Mesendoderm (in vitro differentiated cells): ENCODE measurements around the gene CACNA1C.
A peak's percentile ranks its signal among the peaks of the same experiment; 100 is the strongest.

Source experiments
- DNase-seq: peaks from one replicate; pipeline ENCODE4 v3.0.0; 2013
- H2AK5ac ChIP-seq: 2 replicates; pipeline ENCODE4 v1.6.1; 2013; ENCODE audit warnings: low read length, inconsistent platforms
- H2BK120ac ChIP-seq: 2 replicates; pipeline ENCODE4 v1.6.1; 2013; ENCODE audit warnings: low read depth, mild to moderate bottlenecking, low read length, moderate library complexity, mixed read lengths
- H2BK15ac ChIP-seq: replicated peaks from 2 replicates; pipeline ENCODE4 v1.6.1; 2013; ENCODE audit warnings: low read depth, mild to moderate bottlenecking, moderate library complexity
- H2BK5ac ChIP-seq: 2 replicates; pipeline ENCODE4 v1.6.1; 2013; ENCODE audit warnings: low read length, inconsistent platforms
- H3K18ac ChIP-seq: 2 replicates; pipeline ENCODE4 v1.6.1; 2013; ENCODE audit warnings: mild to moderate bottlenecking, low read length, mixed read lengths
- H3K23ac ChIP-seq: one replicate; pipeline ENCODE4 v1.6.1; 2013; ENCODE audit warnings: low read length
- H3K27ac ChIP-seq: 2 replicates; pipeline ENCODE4 v1.5.1; 2013; ENCODE audit warnings: low read depth, mild to moderate bottlenecking, inconsistent platforms, low read length, moderate library complexity
- H3K27me3 ChIP-seq: 2 replicates; pipeline ENCODE4 v1.6.1; 2013; ENCODE audit warnings: low read length, control low read depth, mild to moderate bottlenecking, inconsistent platforms; ENCODE audit not compliant: insufficient read depth, poor library complexity
- H3K36me3 ChIP-seq: 2 replicates; pipeline ENCODE4 v1.6.1; 2013; ENCODE audit warnings: low read length, inconsistent platforms; ENCODE audit not compliant: control insufficient read depth, insufficient read depth
- H3K4ac ChIP-seq: one replicate; pipeline ENCODE4 v1.6.1; 2013; ENCODE audit warnings: low read depth, mild to moderate bottlenecking, low read length, moderate library complexity
- H3K4me1 ChIP-seq: 2 replicates; pipeline ENCODE4 v1.6.1; 2013; ENCODE audit warnings: low read depth, low read length, inconsistent platforms; ENCODE audit not compliant: control insufficient read depth
- H3K4me2 ChIP-seq: 2 replicates; pipeline ENCODE4 v1.6.1; 2013; ENCODE audit warnings: low read length
- H3K4me3 ChIP-seq: 2 replicates; pipeline ENCODE4 v1.5.1; 2013; ENCODE audit warnings: mild to moderate bottlenecking, low read length
- H3K56ac ChIP-seq: one replicate; pipeline ENCODE4 v1.6.1; 2013; ENCODE audit warnings: low read length
- H3K79me1 ChIP-seq: 2 replicates; pipeline ENCODE4 v1.6.1; 2013; ENCODE audit warnings: low read length, inconsistent platforms
- H3K79me2 ChIP-seq: 2 replicates; pipeline ENCODE4 v1.6.1; 2013; ENCODE audit warnings: mild to moderate bottlenecking, low read length; ENCODE audit not compliant: control insufficient read depth, insufficient read depth
- H3K9ac ChIP-seq: 2 replicates; pipeline ENCODE4 v1.6.1; 2013; ENCODE audit warnings: low read length, inconsistent platforms
- H4K5ac ChIP-seq: one replicate; pipeline ENCODE4 v1.6.1; 2013; ENCODE audit warnings: low read length
- H4K8ac ChIP-seq: one replicate; pipeline ENCODE4 v1.6.1; 2013; ENCODE audit warnings: low read depth, mild to moderate bottlenecking, control low read depth, low read length, moderate library complexity
- WGBS: extraction: QIAGEN DNeasy Blood & Tissue Kit; methylation state at CpG from one replicate; pipeline ENCODE4 v1.1.7; 2013; ENCODE audit warnings: low lambda C conversion rate, missing lambda C conversion rate; ENCODE audit not compliant: insufficient coverage; ENCODE audit errors: extremely low coverage; 5-methylcytosine and 5-hydroxymethylcytosine counted together

CACNA1C gene

GRCh38 chr12:2679816-2680675 lies 627.3 kb downstream of the CACNA1C start:
- Histone ChIP-seq H3K18ac (no peak overlapping the region), H4K5ac (no peak overlapping the region), H2AK5ac (no peak overlapping the region), H3K9ac (no peak overlapping the region), H3K27me3 (no peaks in the 10 kb centered on the region), H3K4me1 (no peaks in the 10 kb centered on the region), H2BK5ac (no peak overlapping the region), H3K27ac (no peak overlapping the region), H3K4ac (no peak overlapping the region), H3K4me3 (no peak overlapping the region), H3K79me1 (no peaks in the 10 kb centered on the region), H2BK15ac (no peak overlapping the region), H4K8ac (no peak overlapping the region), H3K36me3 (no peaks in the 10 kb centered on the region), H3K79me2 (no peaks in the 10 kb centered on the region), H2BK120ac (no peak overlapping the region), H3K23ac (no peak overlapping the region), H3K4me2 (no peak overlapping the region), H3K56ac (no peak overlapping the region)
- DNase-seq: no peak
- no CpG with 5 or more reads among the region's 18 CpGs for WGBS

GRCh38 chr12:2680676-2681039 lies 627.9 kb downstream of the CACNA1C start:
- H3K56ac ChIP-seq: no peak overlapping the region
- no peak overlapping the region for H3K23ac ChIP-seq
- DNase-seq: no peak
- H2BK120ac ChIP-seq: no peak overlapping the region
- H3K27me3 ChIP-seq: no peaks in the 10 kb centered on the region
- H2AK5ac ChIP-seq: no peak overlapping the region
- no peak overlapping the region for H4K5ac ChIP-seq
- no peak overlapping the region for H4K8ac ChIP-seq
- no peaks in the 10 kb centered on the region for H3K4me1 ChIP-seq
- H2BK5ac ChIP-seq: no peak overlapping the region
- no peak overlapping the region for H2BK15ac ChIP-seq
- H3K27ac ChIP-seq: no peak overlapping the region
- H3K9ac ChIP-seq: no peak overlapping the region
- no peaks in the 10 kb centered on the region for H3K36me3 ChIP-seq
- no peak overlapping the region for H3K4ac ChIP-seq
- no peak overlapping the region for H3K4me3 ChIP-seq
- no peaks in the 10 kb centered on the region for H3K79me2 ChIP-seq
- no peaks in the 10 kb centered on the region for H3K79me1 ChIP-seq
- WGBS: no CpG with 5 or more reads among the region's 3 CpGs
- H3K18ac ChIP-seq: no peak overlapping the region
- H3K4me2 ChIP-seq: no peak overlapping the region

GRCh38 chr12:2681450-2682205 lies 628.8 kb downstream of the CACNA1C start:
- WGBS: no CpG with 5 or more reads among the region's 12 CpGs

DNA sequence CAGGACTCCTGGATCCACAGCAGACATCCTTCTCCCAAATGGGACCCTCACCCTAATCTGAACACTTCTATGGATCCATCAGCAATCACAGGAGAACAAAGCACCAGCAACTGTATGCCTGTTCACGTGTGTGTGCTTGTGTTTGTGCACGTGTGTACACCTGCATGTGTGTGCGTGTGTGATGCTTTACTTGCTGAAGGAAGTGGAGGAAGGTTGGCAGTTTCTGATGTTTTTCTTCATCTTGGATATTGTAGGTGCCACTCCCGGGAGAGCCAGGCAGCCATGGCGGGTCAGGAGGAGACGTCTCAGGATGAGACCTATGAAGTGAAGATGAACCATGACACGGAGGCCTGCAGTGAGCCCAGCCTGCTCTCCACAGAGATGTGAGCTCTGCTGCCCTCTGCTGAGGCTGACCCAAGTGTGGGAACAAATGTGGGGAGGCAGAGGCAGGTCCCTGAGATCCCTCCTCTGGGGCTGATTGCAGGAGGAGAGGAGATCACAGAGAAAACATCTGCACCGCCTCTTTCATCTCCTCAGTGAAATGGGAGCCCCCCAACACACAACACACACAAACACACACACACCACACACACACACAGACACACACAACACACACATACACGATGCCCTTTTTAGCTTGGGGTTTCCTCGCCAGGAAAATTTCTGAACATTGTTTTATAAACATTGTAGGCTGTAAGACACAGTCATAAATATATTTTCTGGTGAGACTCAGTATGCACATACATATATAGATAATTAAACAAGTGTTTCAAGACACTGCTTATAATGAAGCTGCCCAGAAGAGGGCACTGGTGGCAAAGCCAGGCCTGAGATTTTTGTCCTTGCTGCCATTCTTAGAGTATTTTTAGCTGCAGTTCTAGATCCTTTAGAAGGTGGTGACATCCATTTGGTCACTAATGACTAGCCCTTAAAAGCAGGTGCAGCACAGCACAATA lies 629.8 kb downstream of the CACNA1C start:
- Histone ChIP-seq H4K8ac (no peak overlapping the region), H3K9ac (no peak overlapping the region), H3K4me2 (no peak overlapping the region), H2BK120ac (no peak overlapping the region), H3K4me1 (no peaks in the 10 kb centered on the region), H3K79me2 (no peaks in the 10 kb centered on the region), H3K79me1 (no peaks in the 10 kb centered on the region), H4K5ac (no peak overlapping the region), H3K4ac (no peak overlapping the region), H3K27ac (no peak overlapping the region), H3K18ac (no peak overlapping the region), H2BK5ac (no peak overlapping the region), H3K4me3 (no peak overlapping the region), H3K27me3 (no peaks in the 10 kb centered on the region), H3K23ac (no peak overlapping the region), H3K56ac (no peak overlapping the region), H3K36me3 (no peaks in the 10 kb centered on the region), H2BK15ac (no peak overlapping the region), H2AK5ac (no peak overlapping the region)
- peak; percentile 90 for DNase-seq
- no CpG with 5 or more reads among the region's 10 CpGs for WGBS

More at GRCh38 chr12:2681450-2682205, 628.8 kb downstream of the CACNA1C start:
- H4K5ac ChIP-seq: no peak overlapping the region
- no peak overlapping the region for H3K9ac ChIP-seq
- no peak overlapping the region for H3K4me3 ChIP-seq
- no peaks in the 10 kb centered on the region for H3K79me2 ChIP-seq
- H4K8ac ChIP-seq: no peak overlapping the region
- H3K4ac ChIP-seq: no peak overlapping the region
- H3K23ac ChIP-seq: no peak overlapping the region
- no peak overlapping the region for H3K18ac ChIP-seq
- H3K4me1 ChIP-seq: no peaks in the 10 kb centered on the region
- no peak overlapping the region for H2AK5ac ChIP-seq
- no peaks in the 10 kb centered on the region for H3K27me3 ChIP-seq
- H2BK120ac ChIP-seq: no peak overlapping the region
- no peak overlapping the region for H3K4me2 ChIP-seq
- no peak overlapping the region for H3K56ac ChIP-seq
- DNase-seq: no peak
- no peaks in the 10 kb centered on the region for H3K36me3 ChIP-seq
- no peak overlapping the region for H3K27ac ChIP-seq
- no peaks in the 10 kb centered on the region for H3K79me1 ChIP-seq
- no peak overlapping the region for H2BK5ac ChIP-seq
- no peak overlapping the region for H2BK15ac ChIP-seq

- no peak overlapping the region for H3K18ac ChIP-seq
- H3K4me2 ChIP-seq: no peak overlapping the region
- H3K36me3 ChIP-seq: no peaks in the 10 kb centered on the region
- no peak overlapping the region for H2AK5ac ChIP-seq
- no peak overlapping the region for H4K8ac ChIP-seq
- no peak overlapping the region for H2BK5ac ChIP-seq
- DNase-seq: peak; percentile 18
- no peaks in the 10 kb centered on the region for H3K79me1 ChIP-seq
- no peak overlapping the region for H3K4me3 ChIP-seq
- no peak overlapping the region for H2BK15ac ChIP-seq
- no peak overlapping the region for H3K4ac ChIP-seq
- whole genome bisulfite sequencing: no CpG with 5 or more reads among the region's 12 CpGs
- no peak overlapping the region for H3K27ac ChIP-seq
- H3K4me1 ChIP-seq: no peaks in the 10 kb centered on the region
- H3K9ac ChIP-seq: no peak overlapping the region
- no peak overlapping the region for H3K23ac ChIP-seq
- no peak overlapping the region for H4K5ac ChIP-seq
- H3K27me3 ChIP-seq: no peaks in the 10 kb centered on the region
- H3K79me2 ChIP-seq: no peaks in the 10 kb centered on the region
- H2BK120ac ChIP-seq: no peak overlapping the region
- H3K56ac ChIP-seq: no peak overlapping the region
Observed at GRCh38 chr12:2683283-2684025, 630.7 kb downstream of the CACNA1C start.
